Neural cell (in vitro differentiated cells): ENCODE results near the gene LRRC74B. TPM values are rescaled to one million over a fixed set of nuclear protein-coding genes. Genes with fewer than 3 reads are reported as not detected.

Source experiments
- H2AFZ ChIP-seq: fragments of 200-600, 300-800 bp; sonication (generic), shearing (Covaris generic); 2 replicates; pipeline ENCODE4 v1.6.0; 2014; ENCODE audit warnings: low read depth, mild to moderate bottlenecking, antibody characterized with exemption, low read length, moderate library complexity
- H3F3A ChIP-seq: fragments of 200-600 bp; shearing (Covaris generic); 2 replicates; pipeline ENCODE4 v1.6.1; 2016; ENCODE audit warnings: mild to moderate bottlenecking, moderate library complexity, mixed read lengths, antibody characterized with exemption, low read length; ENCODE audit not compliant: insufficient read depth, poor library complexity, severe bottlenecking
- H3K27ac ChIP-seq: fragments of 200-600, 300-800 bp; sonication (generic), shearing (Covaris generic); 2 replicates; pipeline ENCODE4 v1.5.1; 2014; ENCODE audit warnings: mild to moderate bottlenecking, low read length, moderate library complexity
- H3K27me3 ChIP-seq: fragments of 300-800, 200-600 bp; sonication (generic), shearing (Covaris generic); 2 replicates; pipeline ENCODE4 v1.6.0; 2014; ENCODE audit warnings: mild to moderate bottlenecking, low read depth, low read length, moderate library complexity; ENCODE audit not compliant: insufficient read depth
- H3K36me3 ChIP-seq: fragments of 300-800, 200-600 bp; sonication (generic), shearing (Covaris generic); 2 replicates; pipeline ENCODE4 v1.5.1; 2014; ENCODE audit warnings: mild to moderate bottlenecking, antibody characterized with exemption, low read length, moderate library complexity; ENCODE audit not compliant: insufficient read depth
- H3K4me2 ChIP-seq: fragments of 300-800, 200-600 bp; sonication (generic), shearing (Covaris generic); 2 replicates; pipeline ENCODE4 v1.6.0; 2014; ENCODE audit warnings: mild to moderate bottlenecking, low read length
- H3K4me3 ChIP-seq: fragments of 300-800, 200-600 bp; sonication (generic), shearing (Covaris generic); 2 replicates; pipeline ENCODE4 v1.5.1; 2014; ENCODE audit warnings: mild to moderate bottlenecking, low read length, moderate library complexity
- H3K79me2 ChIP-seq: fragments of 200-600 bp; shearing (Covaris generic); replicated peaks from 2 replicates; pipeline ENCODE4 v1.6.0; 2014; ENCODE audit warnings: mild to moderate bottlenecking, low read length, moderate library complexity; ENCODE audit not compliant: insufficient read depth
- H3K9ac ChIP-seq: fragments of 300-800, 200-600 bp; sonication (generic), shearing (Covaris generic); 2 replicates; pipeline ENCODE4 v1.6.1; 2016; ENCODE audit warnings: mild to moderate bottlenecking, low read length, mixed read lengths
- H3K9me2 ChIP-seq: fragments of 200-600 bp; shearing (Covaris generic); 2 replicates; pipeline ENCODE4 v1.6.1; 2016; ENCODE audit warnings: mild to moderate bottlenecking, low read length, mixed read lengths; ENCODE audit not compliant: insufficient read depth
- H3K9me3 ChIP-seq: fragments of 200-600, 300-800 bp; sonication (generic), shearing (Covaris generic); 2 replicates; pipeline ENCODE4 v1.6.1; 2016; ENCODE audit warnings: mild to moderate bottlenecking, mixed run types, low read length, moderate library complexity, mixed read lengths
- H4K20me1 ChIP-seq: fragments of 200-600 bp; shearing (Covaris generic); 2 replicates; pipeline ENCODE4 v1.6.1; 2016; ENCODE audit warnings: mild to moderate bottlenecking, mixed run types; ENCODE audit not compliant: insufficient read depth
- EP300 ChIP-seq: fragments of 450-650 bp; conservative IDR thresholded peaks from 2 replicates; pipeline ENCODE4 v1.6.1; 2014; ENCODE audit warnings: antibody characterized with exemption, mild to moderate bottlenecking, moderate library complexity; ENCODE audit not compliant: poor library complexity, severe bottlenecking
- EZH2 ChIP-seq: fragments of 200-600, 300-800 bp; shearing (Covaris generic), sonication (generic); IDR thresholded peaks from 2 replicates; pipeline ENCODE4 v1.6.1; 2014; ENCODE audit warnings: antibody characterized with exemption, low read length, borderline replicate concordance, mild to moderate bottlenecking; ENCODE audit not compliant: insufficient read depth, poor library complexity, severe bottlenecking
- MXI1 ChIP-seq: fragments of 450-650 bp; conservative IDR thresholded peaks from 2 replicates; pipeline ENCODE4 v1.6.1; 2014; ENCODE audit warnings: antibody characterized with exemption, mild to moderate bottlenecking; ENCODE audit not compliant: poor library complexity, severe bottlenecking
- POLR2AphosphoS5 ChIP-seq: IDR thresholded peaks from 2 replicates; pipeline ENCODE4 v1.6.1; 2012
- RAD21 ChIP-seq: fragments of 450-650 bp; conservative IDR thresholded peaks from 2 replicates; pipeline ENCODE4 v1.6.1; 2014; ENCODE audit warnings: antibody characterized with exemption, mild to moderate bottlenecking, moderate library complexity
- REST ChIP-seq: IDR thresholded peaks from 2 replicates; pipeline ENCODE4 v1.6.1; 2012; ENCODE audit warnings: borderline replicate concordance
- SMC3 ChIP-seq: fragments of 450-650 bp; conservative IDR thresholded peaks from 2 replicates; pipeline ENCODE4 v1.6.1; 2014; ENCODE audit warnings: antibody characterized with exemption, mild to moderate bottlenecking, moderate library complexity; ENCODE audit not compliant: poor library complexity
- TAF1 ChIP-seq: IDR thresholded peaks from 2 replicates; pipeline ENCODE4 v1.6.1; 2012; ENCODE audit warnings: low read depth
- polyA plus RNA-seq: library from polyadenylated mRNA; depleted of rRNA; stranded (reverse); fragments of >200 nt; gene quantifications from 2 replicates; pipeline ENCODE4 v1.2.3, GENCODE V29; 2014
- small RNA-seq, 3 experiments: library from RNA; depleted of rRNA; stranded (forward); fragments of <200 nt; gene quantifications; one replicate each; pipeline ENCODE3, GENCODE V24; 2012
- TF ChIP-seq, protein P1 (sequence below): fragments of 450-650 bp; IDR thresholded peaks from 2 replicates; pipeline ENCODE4 v1.5.1; 2014; ENCODE audit warnings: antibody characterized with exemption, mild to moderate bottlenecking, moderate library complexity; ENCODE audit not compliant: poor library complexity, severe bottlenecking

LRRC74B gene
- polyA plus RNA-seq, 1 donor from 2014 or later: not detected

- TF ChIP-seq POLR2AphosphoS5 (no peak), SMC3 (no peak), RAD21 (no peak), TAF1 (no peak), EP300 (no peak), EZH2 (no peak), REST (no peak), MXI1 (no peak)
- TF ChIP-seq, protein P1, sequence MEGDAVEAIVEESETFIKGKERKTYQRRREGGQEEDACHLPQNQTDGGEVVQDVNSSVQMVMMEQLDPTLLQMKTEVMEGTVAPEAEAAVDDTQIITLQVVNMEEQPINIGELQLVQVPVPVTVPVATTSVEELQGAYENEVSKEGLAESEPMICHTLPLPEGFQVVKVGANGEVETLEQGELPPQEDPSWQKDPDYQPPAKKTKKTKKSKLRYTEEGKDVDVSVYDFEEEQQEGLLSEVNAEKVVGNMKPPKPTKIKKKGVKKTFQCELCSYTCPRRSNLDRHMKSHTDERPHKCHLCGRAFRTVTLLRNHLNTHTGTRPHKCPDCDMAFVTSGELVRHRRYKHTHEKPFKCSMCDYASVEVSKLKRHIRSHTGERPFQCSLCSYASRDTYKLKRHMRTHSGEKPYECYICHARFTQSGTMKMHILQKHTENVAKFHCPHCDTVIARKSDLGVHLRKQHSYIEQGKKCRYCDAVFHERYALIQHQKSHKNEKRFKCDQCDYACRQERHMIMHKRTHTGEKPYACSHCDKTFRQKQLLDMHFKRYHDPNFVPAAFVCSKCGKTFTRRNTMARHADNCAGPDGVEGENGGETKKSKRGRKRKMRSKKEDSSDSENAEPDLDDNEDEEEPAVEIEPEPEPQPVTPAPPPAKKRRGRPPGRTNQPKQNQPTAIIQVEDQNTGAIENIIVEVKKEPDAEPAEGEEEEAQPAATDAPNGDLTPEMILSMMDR: no peak
- H3K4me2 ChIP-seq: no peak overlapping the region
- H3K9me2 ChIP-seq: no peaks in the 10 kb centered on the region
- H3K27ac ChIP-seq: no peak overlapping the region
- no peak overlapping the region for H3K4me3 ChIP-seq
- no peaks in the 10 kb centered on the region for H3K9me3 ChIP-seq
- H3F3A ChIP-seq: no peaks in the 10 kb centered on the region
- no peaks in the 10 kb centered on the region for H3K36me3 ChIP-seq
- no peaks in the 10 kb centered on the region for H3K79me2 ChIP-seq
- no peak overlapping the region for H3K9ac ChIP-seq
- no peaks in the 10 kb centered on the region for H3K27me3 ChIP-seq
- H4K20me1 ChIP-seq: no peaks in the 10 kb centered on the region
- H2AFZ ChIP-seq: no peak overlapping the region
Observed at GRCh38 chr22:21106000-21106399, 60.3 kb downstream of the LRRC74B start.

- no peaks in the 10 kb centered on the region for H3K79me2 ChIP-seq
- no peaks in the 10 kb centered on the region for H3K9me3 ChIP-seq
- no peak overlapping the region for H3K4me3 ChIP-seq
- H3K9me2 ChIP-seq: no peaks in the 10 kb centered on the region
- H3K27me3 ChIP-seq: no peaks in the 10 kb centered on the region
- H2AFZ ChIP-seq: no peak overlapping the region
- TF ChIP-seq SMC3 (no peak), TAF1 (no peak), MXI1 (no peak), RAD21 (no peak), EP300 (no peak), POLR2AphosphoS5 (no peak)
- TF ChIP-seq, protein P1: no peak
- H3K27ac ChIP-seq: no peak overlapping the region
- H4K20me1 ChIP-seq: no peaks in the 10 kb centered on the region
- H3K4me2 ChIP-seq: no peak overlapping the region
- H3K9ac ChIP-seq: no peak overlapping the region
- no peaks in the 10 kb centered on the region for H3F3A ChIP-seq
- no peaks in the 10 kb centered on the region for H3K36me3 ChIP-seq
Observed at GRCh38 chr22:21108379-21109115, 62.8 kb downstream of the LRRC74B start.

Small RNA genes within 50 kb of the gene (small RNA-seq; reads per million reads assigned to genes)
- 0 reads per million in 3 experiments for gene MIR649

Other genes with a start within 250 kb of the LRRC74B start
- 42.2 and 48.0 TPM in 2 replicates for gene PI4KA, start 187.1 kb upstream of the LRRC74B start, polyA plus RNA-seq
- gene SNAP29, start 186.9 kb upstream of the LRRC74B start, polyA plus RNA-seq: 6.7 and 7.0 TPM in 2 replicates
- 46.8 and 50.2 TPM in 2 replicates for gene CRKL, start 128.5 kb upstream of the LRRC74B start, polyA plus RNA-seq
- 1.1 TPM in 1 of 2 replicates, not detected in the other for gene AIFM3, start 78.7 kb upstream of the LRRC74B start, polyA plus RNA-seq
- gene LZTR1, start 63.6 kb upstream of the LRRC74B start, polyA plus RNA-seq: 114 and 122 TPM in 2 replicates
- 28.7 and 47.4 TPM in 2 replicates for gene THAP7, start 43.8 kb upstream of the LRRC74B start, polyA plus RNA-seq
- 0.17 and 0.48 TPM in 2 replicates for gene P2RX6, start 30.8 kb upstream of the LRRC74B start, polyA plus RNA-seq
- gene SLC7A4, start 13.4 kb upstream of the LRRC74B start, polyA plus RNA-seq: not detected in 2 replicates